WTC11 (cell line): ENCODE measurements around the gene DAG1. TPM values are rescaled to one million over a fixed set of nuclear protein-coding genes. Genes with fewer than 3 reads are reported as not detected.

Experiments used
- ATAC-seq: fragments of 200-7000 bp; cut with Tn5 transposase; 2 replicates; pipeline ENCODE4 v1.10.0; 2021; ENCODE audit warnings: mild to moderate bottlenecking, moderate library complexity
- CTCF ChIA-PET: fragments of 300-600 bp; sonication (Branson Sonifier 250); formaldehyde crosslinking; loops from one replicate; lab custom pipeline; 2021; ENCODE audit warnings: antibody characterized with exemption; lab: Charles Lee
- POLR2A ChIA-PET: fragments of 350-600 bp; sonication (Branson Sonifier 250); formaldehyde crosslinking; loops from one replicate; lab custom pipeline; 2021; ENCODE audit warnings: antibody characterized with exemption; lab: Charles Lee
- DNase-seq: peaks from one replicate; pipeline ENCODE4 v3.0.0; 2021; ENCODE audit warnings: low spot score
- H3K27ac Mint-ChIP-seq: 2 replicates; pipeline ENCODE4 v1.8.0; 2021; ENCODE audit warnings: mixed read lengths
- H3K27me3 Mint-ChIP-seq: 2 replicates; pipeline ENCODE4 v1.8.0; 2021; ENCODE audit warnings: low read depth, mild to moderate bottlenecking, moderate library complexity, mixed read lengths
- H3K36me3 Mint-ChIP-seq: 2 replicates; pipeline ENCODE4 v1.8.0; 2021; ENCODE audit warnings: mixed read lengths
- H3K4me1 Mint-ChIP-seq: 2 replicates; pipeline ENCODE4 v1.8.0; 2022; ENCODE audit warnings: mixed read lengths
- H3K4me3 Mint-ChIP-seq: 2 replicates; pipeline ENCODE4 v1.8.0; 2021; ENCODE audit warnings: mild to moderate bottlenecking, moderate library complexity, mixed read lengths
- H3K9me3 Mint-ChIP-seq: 2 replicates; pipeline ENCODE4 v1.8.0; 2021; ENCODE audit warnings: mixed read lengths
- CBFB ChIP-seq: sonication (generic); formaldehyde crosslinking; IDR thresholded peaks from 2 replicates; pipeline ENCODE4 v1.8.1; 2022; ENCODE audit warnings: mild to moderate bottlenecking, low read depth, missing genetic modification reagents
- CREM ChIP-seq: sonication (generic); formaldehyde crosslinking; IDR thresholded peaks from 2 replicates; pipeline ENCODE4 v1.8.1; 2022; ENCODE audit warnings: mild to moderate bottlenecking, missing genetic modification reagents, moderate library complexity
- ESRRA ChIP-seq: sonication (generic); formaldehyde crosslinking; IDR thresholded peaks from 2 replicates; pipeline ENCODE4 v1.8.1; 2022; ENCODE audit warnings: mild to moderate bottlenecking, missing genetic modification reagents, borderline replicate concordance
- FOXP1 ChIP-seq: sonication (generic); formaldehyde crosslinking; IDR thresholded peaks from 2 replicates; pipeline ENCODE4 v1.8.0; 2022; ENCODE audit warnings: missing genetic modification reagents, mild to moderate bottlenecking, moderate library complexity, borderline replicate concordance
- GTF2I ChIP-seq: fragments of 250-450 bp; sonication (Bioruptor Pico); conservative IDR thresholded peaks from 2 replicates; pipeline ENCODE4 v1.4.0; 2021; ENCODE audit warnings: mild to moderate bottlenecking
- JUN ChIP-seq: sonication (generic); formaldehyde crosslinking; IDR thresholded peaks from 2 replicates; pipeline ENCODE4 v1.8.0; 2023; ENCODE audit warnings: mild to moderate bottlenecking, missing genetic modification reagents
- MYBL2 ChIP-seq: sonication (generic); formaldehyde crosslinking; IDR thresholded peaks from 2 replicates; pipeline ENCODE4 v1.8.1; 2023; ENCODE audit warnings: mild to moderate bottlenecking, moderate library complexity, missing genetic modification reagents
- NFYB ChIP-seq: sonication (generic); formaldehyde crosslinking; conservative IDR thresholded peaks from 2 replicates; pipeline ENCODE4 v1.8.0; 2022; ENCODE audit warnings: low read depth, missing genetic modification reagents
- RELA ChIP-seq: sonication (generic); formaldehyde crosslinking; IDR thresholded peaks from 2 replicates; pipeline ENCODE4 v1.8.1; 2022; ENCODE audit warnings: missing genetic modification reagents, mild to moderate bottlenecking, borderline replicate concordance
- SMAD4 ChIP-seq: sonication (generic); formaldehyde crosslinking; IDR thresholded peaks from 2 replicates; pipeline ENCODE4 v1.8.0; 2022; ENCODE audit warnings: mild to moderate bottlenecking, missing genetic modification reagents
- TEAD1 ChIP-seq: sonication (generic); formaldehyde crosslinking; IDR thresholded peaks from 2 replicates; pipeline ENCODE4 v1.8.0; 2022; ENCODE audit warnings: mild to moderate bottlenecking, missing genetic modification reagents
- TEAD4 ChIP-seq: sonication (generic); formaldehyde crosslinking; IDR thresholded peaks from 2 replicates; pipeline ENCODE4 v1.8.0; 2022; ENCODE audit warnings: mild to moderate bottlenecking, missing genetic modification reagents
- ZNF396 ChIP-seq: fragments of 250-450 bp; sonication (Bioruptor Pico); IDR thresholded peaks from 2 replicates; pipeline ENCODE4 v1.8.0; 2021; ENCODE audit warnings: mild to moderate bottlenecking, moderate library complexity, borderline replicate concordance
- total RNA-seq: library from RNA; stranded (reverse); gene quantifications from 3 replicates; pipeline ENCODE4 v1.2.3, GENCODE V29; 2021
- TF ChIP-seq, protein P1 (sequence below): sonication (generic); formaldehyde crosslinking; IDR thresholded peaks from 2 replicates; pipeline ENCODE4 v1.8.1; 2023; ENCODE audit warnings: mild to moderate bottlenecking, missing genetic modification reagents, moderate library complexity
- TF ChIP-seq, protein P2 (sequence below): sonication (generic); formaldehyde crosslinking; IDR thresholded peaks from 2 replicates; pipeline ENCODE4 v1.8.1; 2023; ENCODE audit warnings: mild to moderate bottlenecking, missing genetic modification reagents, borderline replicate concordance
- TF ChIP-seq, protein P3 (sequence below): sonication (generic); formaldehyde crosslinking; IDR thresholded peaks from 2 replicates; pipeline ENCODE4 v1.8.1; 2022; ENCODE audit warnings: mild to moderate bottlenecking, missing genetic modification reagents, moderate library complexity, borderline replicate concordance
- TF ChIP-seq, protein P4 (sequence below): sonication (generic); formaldehyde crosslinking; IDR thresholded peaks from 2 replicates; pipeline ENCODE4 v1.8.0; 2023; ENCODE audit warnings: missing genetic modification reagents
- TF ChIP-seq, protein P5 (sequence below): fragments of 250-450 bp; sonication (Bioruptor Pico); IDR thresholded peaks from 2 replicates; pipeline ENCODE4 v2.1.2; 2022; ENCODE audit warnings: mild to moderate bottlenecking, moderate library complexity
- TF ChIP-seq, protein P6 (sequence below): sonication (generic); formaldehyde crosslinking; conservative IDR thresholded peaks from 2 replicates; pipeline ENCODE4 v1.8.1; 2022; ENCODE audit warnings: mild to moderate bottlenecking, missing genetic modification reagents
- TF ChIP-seq, protein P7 (sequence below): fragments of 250-450 bp; sonication (Bioruptor Pico); conservative IDR thresholded peaks from 2 replicates; pipeline ENCODE4 v1.9.0; 2021; ENCODE audit warnings: mild to moderate bottlenecking

Gene DAG1
- total RNA-seq, 1 experiment from 2014 or later, result 115 TPM

DNA sequence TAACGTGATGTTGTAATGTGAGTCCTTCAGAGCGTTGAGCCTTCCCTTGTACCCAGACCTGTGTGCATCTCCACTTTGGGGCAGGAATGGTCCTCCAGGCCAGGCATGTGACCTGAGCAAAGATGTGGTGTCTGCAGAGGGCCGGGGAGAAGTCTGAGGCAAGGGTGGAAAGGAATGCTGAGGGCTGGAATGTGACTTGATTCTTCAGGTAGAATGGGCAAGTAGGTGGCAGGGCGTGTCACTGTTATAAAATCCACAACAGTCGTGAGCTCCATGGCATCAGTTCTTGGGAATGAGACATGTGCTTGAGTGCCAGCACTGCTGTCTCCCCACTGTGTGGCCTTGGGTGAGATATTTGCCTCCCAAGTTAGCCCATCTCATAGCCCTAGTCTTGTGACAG is 60.2 kb downstream of the DAG1 start (continued):
- TF ChIP-seq, protein P1, sequence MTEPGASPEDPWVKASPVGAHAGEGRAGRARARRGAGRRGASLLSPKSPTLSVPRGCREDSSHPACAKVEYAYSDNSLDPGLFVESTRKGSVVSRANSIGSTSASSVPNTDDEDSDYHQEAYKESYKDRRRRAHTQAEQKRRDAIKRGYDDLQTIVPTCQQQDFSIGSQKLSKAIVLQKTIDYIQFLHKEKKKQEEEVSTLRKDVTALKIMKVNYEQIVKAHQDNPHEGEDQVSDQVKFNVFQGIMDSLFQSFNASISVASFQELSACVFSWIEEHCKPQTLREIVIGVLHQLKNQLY (CRISPR knock-in tag), result no peak
- TF ChIP-seq, protein P2, sequence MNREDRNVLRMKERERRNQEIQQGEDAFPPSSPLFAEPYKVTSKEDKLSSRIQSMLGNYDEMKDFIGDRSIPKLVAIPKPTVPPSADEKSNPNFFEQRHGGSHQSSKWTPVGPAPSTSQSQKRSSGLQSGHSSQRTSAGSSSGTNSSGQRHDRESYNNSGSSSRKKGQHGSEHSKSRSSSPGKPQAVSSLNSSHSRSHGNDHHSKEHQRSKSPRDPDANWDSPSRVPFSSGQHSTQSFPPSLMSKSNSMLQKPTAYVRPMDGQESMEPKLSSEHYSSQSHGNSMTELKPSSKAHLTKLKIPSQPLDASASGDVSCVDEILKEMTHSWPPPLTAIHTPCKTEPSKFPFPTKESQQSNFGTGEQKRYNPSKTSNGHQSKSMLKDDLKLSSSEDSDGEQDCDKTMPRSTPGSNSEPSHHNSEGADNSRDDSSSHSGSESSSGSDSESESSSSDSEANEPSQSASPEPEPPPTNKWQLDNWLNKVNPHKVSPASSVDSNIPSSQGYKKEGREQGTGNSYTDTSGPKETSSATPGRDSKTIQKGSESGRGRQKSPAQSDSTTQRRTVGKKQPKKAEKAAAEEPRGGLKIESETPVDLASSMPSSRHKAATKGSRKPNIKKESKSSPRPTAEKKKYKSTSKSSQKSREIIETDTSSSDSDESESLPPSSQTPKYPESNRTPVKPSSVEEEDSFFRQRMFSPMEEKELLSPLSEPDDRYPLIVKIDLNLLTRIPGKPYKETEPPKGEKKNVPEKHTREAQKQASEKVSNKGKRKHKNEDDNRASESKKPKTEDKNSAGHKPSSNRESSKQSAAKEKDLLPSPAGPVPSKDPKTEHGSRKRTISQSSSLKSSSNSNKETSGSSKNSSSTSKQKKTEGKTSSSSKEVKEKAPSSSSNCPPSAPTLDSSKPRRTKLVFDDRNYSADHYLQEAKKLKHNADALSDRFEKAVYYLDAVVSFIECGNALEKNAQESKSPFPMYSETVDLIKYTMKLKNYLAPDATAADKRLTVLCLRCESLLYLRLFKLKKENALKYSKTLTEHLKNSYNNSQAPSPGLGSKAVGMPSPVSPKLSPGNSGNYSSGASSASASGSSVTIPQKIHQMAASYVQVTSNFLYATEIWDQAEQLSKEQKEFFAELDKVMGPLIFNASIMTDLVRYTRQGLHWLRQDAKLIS, result no peak

DNA sequence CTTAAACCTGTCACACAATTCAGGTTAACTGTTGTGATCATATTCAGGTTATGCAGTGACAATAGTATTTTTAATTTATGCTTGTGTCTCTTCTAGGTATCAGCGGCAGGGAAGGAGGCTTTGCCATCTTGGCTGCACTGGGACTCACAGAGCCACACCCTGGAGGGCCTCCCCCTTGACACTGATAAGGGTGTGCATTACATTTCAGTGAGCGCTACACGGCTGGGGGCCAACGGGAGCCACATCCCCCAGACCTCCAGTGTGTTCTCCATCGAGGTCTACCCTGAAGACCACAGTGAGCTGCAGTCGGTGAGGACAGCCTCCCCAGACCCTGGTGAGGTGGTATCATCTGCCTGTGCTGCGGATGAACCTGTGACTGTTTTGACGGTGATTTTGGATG is 60.6 kb downstream of the DAG1 start:
- TF ChIP-seq MYBL2 (no peak), RELA (CRISPR knock-in tag) (no peak), TEAD4 (CRISPR knock-in tag) (no peak), SMAD4 (CRISPR knock-in tag) (no peak), ZNF396 (no peak), ESRRA (CRISPR knock-in tag) (no peak)
- TF ChIP-seq, protein P3, sequence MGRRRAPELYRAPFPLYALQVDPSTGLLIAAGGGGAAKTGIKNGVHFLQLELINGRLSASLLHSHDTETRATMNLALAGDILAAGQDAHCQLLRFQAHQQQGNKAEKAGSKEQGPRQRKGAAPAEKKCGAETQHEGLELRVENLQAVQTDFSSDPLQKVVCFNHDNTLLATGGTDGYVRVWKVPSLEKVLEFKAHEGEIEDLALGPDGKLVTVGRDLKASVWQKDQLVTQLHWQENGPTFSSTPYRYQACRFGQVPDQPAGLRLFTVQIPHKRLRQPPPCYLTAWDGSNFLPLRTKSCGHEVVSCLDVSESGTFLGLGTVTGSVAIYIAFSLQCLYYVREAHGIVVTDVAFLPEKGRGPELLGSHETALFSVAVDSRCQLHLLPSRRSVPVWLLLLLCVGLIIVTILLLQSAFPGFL, result no peak
- Mint-ChIP-seq H3K27me3 (no peaks in the 10 kb centered on the region), H3K4me1 (peaks cover 9% of the 10 kb centered on the region), H3K4me3 (no peak overlapping the region), H3K9me3 (no peaks in the 10 kb centered on the region), H3K36me3 (peaks cover 42% of the 10 kb centered on the region), H3K27ac (no peak overlapping the region)
- ChIA-PET POLR2A (no interaction called here), CTCF (interaction anchor here (0.8 to 2.2 kb wide), 2 partner anchors 9 to 171 kb away, joined by 4 to 6 read pairs; no protein-coding TSS in a partner anchor)
- no peak for ATAC-seq
- no peak for DNase-seq

DNA sequence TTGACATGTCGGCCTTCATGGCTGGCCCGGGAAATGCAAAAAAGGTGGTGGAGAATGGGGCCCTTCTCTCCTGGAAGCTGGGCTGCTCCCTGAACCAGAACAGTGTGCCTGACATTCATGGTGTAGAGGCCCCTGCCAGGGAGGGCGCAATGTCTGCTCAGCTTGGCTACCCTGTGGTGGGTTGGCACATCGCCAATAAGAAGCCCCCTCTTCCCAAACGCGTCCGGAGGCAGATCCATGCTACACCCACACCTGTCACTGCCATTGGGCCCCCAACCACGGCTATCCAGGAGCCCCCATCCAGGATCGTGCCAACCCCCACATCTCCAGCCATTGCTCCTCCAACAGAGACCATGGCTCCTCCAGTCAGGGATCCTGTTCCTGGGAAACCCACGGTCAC is 61.2 kb downstream of the DAG1 start:
- peaks cover 12% of the 10 kb centered on the region for H3K4me1 Mint-ChIP-seq
- CTCF ChIA-PET, result interaction anchor here (2.2 kb wide), 1 partner anchor 170 kb away, joined by 6 read pairs; no protein-coding TSS in a partner anchor
- POLR2A ChIA-PET, result no interaction called here
- no peaks in the 10 kb centered on the region for H3K9me3 Mint-ChIP-seq
- H3K36me3 Mint-ChIP-seq, result peaks cover 38% of the 10 kb centered on the region
- H3K4me3 Mint-ChIP-seq, result no peak overlapping the region
- ATAC-seq (no peak), DNase-seq (no peak)
- H3K27me3 Mint-ChIP-seq, result no peaks in the 10 kb centered on the region
- no peak for TF ChIP-seq NFYB (CRISPR knock-in tag)
- TF ChIP-seq CBFB (CRISPR knock-in tag), result no peak
- TF ChIP-seq, protein P4, sequence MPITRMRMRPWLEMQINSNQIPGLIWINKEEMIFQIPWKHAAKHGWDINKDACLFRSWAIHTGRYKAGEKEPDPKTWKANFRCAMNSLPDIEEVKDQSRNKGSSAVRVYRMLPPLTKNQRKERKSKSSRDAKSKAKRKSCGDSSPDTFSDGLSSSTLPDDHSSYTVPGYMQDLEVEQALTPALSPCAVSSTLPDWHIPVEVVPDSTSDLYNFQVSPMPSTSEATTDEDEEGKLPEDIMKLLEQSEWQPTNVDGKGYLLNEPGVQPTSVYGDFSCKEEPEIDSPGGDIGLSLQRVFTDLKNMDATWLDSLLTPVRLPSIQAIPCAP (CRISPR knock-in tag), result no peak
- no peak for TF ChIP-seq MYBL2
- TF ChIP-seq JUN (CRISPR knock-in tag), result no peak
- H3K27ac Mint-ChIP-seq, result no peak overlapping the region

DNA sequence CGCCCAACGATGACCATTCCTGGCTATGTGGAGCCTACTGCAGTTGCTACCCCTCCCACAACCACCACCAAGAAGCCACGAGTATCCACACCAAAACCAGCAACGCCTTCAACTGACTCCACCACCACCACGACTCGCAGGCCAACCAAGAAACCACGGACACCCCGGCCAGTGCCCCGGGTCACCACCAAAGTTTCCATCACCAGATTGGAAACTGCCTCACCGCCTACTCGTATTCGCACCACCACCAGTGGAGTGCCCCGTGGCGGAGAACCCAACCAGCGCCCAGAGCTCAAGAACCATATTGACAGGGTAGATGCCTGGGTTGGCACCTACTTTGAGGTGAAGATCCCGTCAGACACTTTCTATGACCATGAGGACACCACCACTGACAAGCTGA is 61.6 kb downstream of the DAG1 start:
- CTCF ChIA-PET, result no interaction called here
- H3K27ac Mint-ChIP-seq, result no peak overlapping the region
- peaks cover 36% of the 10 kb centered on the region for H3K36me3 Mint-ChIP-seq
- DNase-seq, result no peak
- H3K4me1 Mint-ChIP-seq, result peaks cover 16% of the 10 kb centered on the region
- no peaks in the 10 kb centered on the region for H3K27me3 Mint-ChIP-seq
- H3K9me3 Mint-ChIP-seq, result no peaks in the 10 kb centered on the region
- ATAC-seq, result no peak
- POLR2A ChIA-PET, result no interaction called here
- H3K4me3 Mint-ChIP-seq, result no peak overlapping the region
- TF ChIP-seq, protein P5, sequence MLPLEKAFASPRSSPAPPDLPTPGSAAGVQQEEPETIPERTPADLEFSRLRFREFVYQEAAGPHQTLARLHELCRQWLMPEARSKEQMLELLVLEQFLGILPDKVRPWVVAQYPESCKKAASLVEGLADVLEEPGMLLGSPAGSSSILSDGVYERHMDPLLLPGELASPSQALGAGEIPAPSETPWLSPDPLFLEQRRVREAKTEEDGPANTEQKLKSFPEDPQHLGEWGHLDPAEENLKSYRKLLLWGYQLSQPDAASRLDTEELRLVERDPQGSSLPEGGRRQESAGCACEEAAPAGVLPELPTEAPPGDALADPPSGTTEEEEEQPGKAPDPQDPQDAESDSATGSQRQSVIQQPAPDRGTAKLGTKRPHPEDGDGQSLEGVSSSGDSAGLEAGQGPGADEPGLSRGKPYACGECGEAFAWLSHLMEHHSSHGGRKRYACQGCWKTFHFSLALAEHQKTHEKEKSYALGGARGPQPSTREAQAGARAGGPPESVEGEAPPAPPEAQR, result no peak
- TF ChIP-seq GTF2I (no peak), TEAD1 (CRISPR knock-in tag) (no peak), FOXP1 (CRISPR knock-in tag) (no peak), CREM (CRISPR knock-in tag) (no peak)
- TF ChIP-seq, protein P6, sequence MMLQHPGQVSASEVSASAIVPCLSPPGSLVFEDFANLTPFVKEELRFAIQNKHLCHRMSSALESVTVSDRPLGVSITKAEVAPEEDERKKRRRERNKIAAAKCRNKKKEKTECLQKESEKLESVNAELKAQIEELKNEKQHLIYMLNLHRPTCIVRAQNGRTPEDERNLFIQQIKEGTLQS (CRISPR knock-in tag), result no peak
- TF ChIP-seq, protein P7, sequence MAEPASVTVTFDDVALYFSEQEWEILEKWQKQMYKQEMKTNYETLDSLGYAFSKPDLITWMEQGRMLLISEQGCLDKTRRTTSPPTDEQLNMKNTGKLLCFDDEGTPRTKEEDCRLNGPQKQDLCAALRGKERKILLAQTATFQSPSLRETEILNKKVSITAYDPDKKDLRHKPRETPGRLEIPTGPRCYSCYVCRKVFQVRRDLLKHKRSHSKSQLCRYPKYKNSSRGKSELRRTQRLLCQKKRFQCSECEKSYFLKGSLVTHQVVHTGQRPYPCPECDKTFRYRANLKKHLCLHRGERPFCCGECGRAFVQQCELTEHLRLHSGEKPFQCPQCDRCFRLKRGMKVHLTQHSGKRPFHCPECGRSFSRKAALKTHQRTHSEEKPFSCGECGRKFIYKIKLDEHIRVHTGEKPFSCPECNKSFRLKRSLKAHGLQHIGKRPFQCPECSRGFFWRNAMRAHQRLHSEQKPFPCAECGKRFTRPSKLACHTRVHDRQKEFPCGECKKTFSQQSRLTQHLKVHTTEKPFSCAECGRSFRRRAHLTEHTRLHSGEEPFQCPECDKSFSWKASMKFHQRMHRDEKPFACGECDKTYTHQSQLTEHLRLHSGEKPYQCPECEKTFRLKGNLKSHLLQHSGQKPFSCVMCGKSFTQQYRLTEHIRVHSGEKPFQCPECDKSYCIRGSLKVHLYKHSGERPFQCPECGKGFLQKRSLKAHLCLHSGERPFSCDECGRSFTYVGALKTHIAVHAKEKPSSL, result no peak
